Measurements from ENCODE around the gene IFRD1.

The IFRD1 gene, protein sequence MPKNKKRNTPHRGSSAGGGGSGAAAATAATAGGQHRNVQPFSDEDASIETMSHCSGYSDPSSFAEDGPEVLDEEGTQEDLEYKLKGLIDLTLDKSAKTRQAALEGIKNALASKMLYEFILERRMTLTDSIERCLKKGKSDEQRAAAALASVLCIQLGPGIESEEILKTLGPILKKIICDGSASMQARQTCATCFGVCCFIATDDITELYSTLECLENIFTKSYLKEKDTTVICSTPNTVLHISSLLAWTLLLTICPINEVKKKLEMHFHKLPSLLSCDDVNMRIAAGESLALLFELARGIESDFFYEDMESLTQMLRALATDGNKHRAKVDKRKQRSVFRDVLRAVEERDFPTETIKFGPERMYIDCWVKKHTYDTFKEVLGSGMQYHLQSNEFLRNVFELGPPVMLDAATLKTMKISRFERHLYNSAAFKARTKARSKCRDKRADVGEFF

DNA sequence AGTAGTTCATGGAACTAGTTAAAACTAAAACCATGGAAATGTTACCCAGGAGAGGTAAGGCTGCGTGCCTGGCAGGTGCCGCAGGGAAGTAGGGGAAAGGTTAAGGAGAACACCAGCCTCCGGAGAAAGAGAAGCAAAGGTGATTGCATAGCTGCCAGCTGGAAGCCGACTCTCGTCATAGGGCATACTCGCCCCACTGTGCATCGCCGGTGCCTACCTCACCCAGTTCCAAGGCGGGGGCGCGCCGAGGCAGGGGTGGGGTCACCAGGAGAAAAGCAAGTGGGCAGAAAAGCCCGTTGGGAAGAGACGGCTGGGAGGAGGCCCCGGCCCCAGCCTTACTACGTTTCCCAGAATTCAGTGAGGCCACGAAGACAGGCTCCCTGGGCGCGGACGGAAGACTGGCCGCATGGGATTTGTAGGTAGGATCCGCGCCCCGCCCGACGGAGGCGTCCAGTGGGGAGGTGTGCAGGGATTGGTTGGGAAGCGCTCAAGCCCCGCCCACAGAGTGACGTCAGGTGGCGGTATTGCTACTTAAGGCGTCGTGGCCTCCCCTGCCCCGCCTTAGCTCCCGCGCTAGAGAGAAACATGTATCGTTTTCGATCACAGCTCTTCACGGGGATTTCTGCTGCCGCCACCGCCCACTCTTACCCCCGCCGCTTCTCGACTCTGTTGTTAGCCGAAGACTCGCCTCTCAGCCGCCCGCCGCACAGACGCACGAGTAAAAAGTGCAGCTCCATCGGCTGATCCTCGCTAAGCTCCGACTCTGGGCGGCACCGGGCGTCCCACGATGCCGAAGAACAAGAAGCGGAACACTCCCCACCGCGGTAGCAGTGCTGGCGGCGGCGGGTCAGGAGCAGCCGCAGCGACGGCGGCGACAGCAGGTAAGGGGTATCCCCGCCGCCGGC, at the start of gene IFRD1:
TSS of gene IFRD1 (plus strand) at position 559 of the 905 bp plus-strand sequence. CDS start at position 788, 229 bp downstream.
- DNase-seq (ENCODE audit: low read depth in 2 of 2), result peak; percentile 93 to 95

DNA sequence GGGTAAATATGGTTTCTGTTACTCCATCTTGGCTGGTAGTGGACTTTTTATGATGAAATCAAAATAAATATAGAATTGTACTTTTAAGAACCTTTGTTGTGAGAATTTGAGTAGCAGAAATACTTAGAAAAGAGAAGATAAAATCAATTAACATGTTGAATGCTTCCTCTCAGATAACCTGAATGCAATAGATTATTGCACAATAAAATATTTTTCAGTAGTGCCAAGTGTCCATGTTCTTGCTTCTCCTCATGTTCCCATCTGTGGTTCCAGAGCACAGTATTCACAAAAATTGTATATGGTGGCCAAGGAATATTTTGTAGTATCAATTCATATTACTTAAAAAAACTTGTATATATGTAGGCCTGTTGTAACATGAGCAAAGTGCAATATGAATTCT, 45.9 kb upstream of the IFRD1 start:
- no peak for DNase-seq (ENCODE audit: low read depth in 2 of 2)

DNA sequence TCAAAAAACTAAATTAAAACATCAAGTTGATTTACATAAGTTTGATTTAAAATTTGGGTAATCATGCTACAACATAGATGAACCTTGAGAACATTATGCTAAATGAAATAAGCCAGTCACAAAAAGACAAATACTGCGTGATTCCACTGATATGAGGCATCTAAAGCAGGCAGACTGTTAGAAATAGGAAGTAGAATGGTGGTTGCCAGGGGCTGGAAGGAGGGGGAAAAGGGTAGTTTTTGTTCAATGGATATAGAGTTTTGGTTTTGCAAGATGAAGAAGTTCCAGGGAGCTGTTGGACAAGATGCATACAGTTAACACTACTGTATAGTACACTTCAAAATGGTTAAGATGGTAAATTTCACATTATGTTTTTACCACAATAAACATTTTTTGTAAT, 45.0 kb upstream of the IFRD1 start:
- no peak for DNase-seq (ENCODE audit: low read depth in 2 of 2)

DNA sequence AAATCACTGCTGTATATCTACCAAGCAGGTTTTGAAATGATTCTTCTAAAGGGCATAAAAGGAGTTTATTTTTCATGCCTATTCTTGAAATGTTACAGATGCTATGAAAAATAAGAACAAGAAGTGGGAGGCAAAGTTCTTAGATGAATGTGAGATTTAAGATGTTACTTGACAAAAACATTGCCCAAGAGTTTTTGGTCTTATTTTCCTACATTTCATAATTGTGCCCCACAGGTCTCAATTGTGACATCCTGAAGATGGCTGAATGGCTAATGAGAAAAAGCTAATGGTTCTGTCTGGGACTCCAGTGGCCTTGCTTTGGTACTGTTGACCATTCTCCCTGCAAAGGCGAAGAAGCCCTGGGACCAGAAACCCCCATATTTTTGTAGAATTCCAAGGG, 43.0 kb upstream of the IFRD1 start:
- no peak for DNase-seq (ENCODE audit: low read depth in 2 of 2)

DNA sequence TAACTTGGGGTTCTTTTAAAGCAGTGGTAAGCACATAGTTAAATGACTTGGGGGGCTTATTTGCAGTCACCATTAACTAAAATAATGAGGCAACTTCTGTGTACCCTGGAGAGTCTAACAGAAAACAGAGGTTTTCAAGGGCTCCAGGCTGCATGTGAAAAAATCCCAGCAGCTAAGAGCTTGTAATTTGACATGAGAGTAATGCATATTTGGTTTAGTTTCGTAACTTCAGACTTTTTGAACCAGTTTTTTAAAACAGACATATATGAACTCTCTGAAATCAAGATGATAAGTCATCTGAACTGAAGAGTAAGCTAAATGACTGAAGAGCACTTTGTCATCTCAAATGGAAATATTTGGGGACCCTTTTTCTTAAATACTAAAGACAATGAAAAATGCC, 40.2 kb upstream of the IFRD1 start:
- DNase-seq (ENCODE audit: low read depth in 2 of 2), result no peak

DNA sequence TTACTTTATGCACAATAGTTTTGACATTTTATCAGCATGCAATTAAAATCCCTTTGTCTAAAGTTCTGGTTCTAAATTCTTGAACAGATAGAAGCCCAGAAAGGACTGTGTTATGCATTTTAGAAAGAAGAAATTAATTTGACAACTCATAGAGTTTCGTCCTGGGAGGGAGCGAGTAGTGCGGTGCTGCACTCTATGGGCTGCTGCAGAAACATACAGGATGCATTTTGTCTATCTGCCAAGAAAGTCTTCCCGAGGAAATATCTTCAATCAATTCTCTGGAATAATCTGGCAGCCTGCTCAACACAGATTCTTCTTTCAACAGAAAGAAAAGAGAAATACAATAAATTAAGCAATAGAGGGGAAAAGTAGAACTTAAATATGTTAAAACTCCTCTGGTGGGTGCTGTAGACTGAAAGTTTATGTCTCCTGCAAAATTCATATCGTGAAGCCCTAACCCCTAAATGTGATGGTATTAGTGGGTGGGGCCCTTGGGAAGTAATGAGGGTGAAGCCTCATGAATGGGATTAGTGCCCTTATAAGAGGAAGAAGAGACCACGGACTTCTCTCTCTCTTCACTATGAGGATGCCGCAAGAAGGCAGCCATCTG, 39.0 kb upstream of the IFRD1 start:
- DNase-seq (ENCODE audit: low read depth in 2 of 2), result no peak

DNA sequence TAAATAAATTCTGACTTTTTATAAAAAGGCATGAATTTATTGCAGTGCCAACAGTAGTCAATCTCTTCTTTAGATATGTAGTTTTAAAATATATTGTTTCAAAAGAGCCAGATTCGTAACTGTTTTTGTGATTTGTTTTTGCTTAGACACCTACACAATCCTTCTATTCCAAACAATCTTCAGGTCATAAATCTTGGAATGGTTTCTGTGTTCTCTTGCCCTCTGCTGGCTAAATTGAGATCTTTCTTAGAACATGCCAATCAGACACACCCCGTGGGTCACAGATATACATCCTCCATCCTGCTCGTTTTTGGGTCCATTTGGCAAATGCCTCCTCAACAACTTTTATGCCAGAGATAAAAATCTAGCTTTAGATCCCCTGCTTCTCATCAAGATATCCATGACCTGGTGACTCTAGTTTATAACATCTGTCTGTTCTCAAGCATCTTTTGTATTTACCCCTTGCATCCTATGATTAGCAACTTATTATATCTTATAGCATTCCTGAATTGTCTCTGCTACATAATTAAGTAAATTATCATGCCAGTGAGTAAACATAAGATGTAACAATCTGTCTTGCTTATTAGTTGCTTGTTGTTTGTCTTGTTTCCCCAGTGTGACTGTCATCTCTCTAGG, 35.3 kb upstream of the IFRD1 start:
- DNase-seq (ENCODE audit: low read depth in 2 of 2), result no peak

DNA sequence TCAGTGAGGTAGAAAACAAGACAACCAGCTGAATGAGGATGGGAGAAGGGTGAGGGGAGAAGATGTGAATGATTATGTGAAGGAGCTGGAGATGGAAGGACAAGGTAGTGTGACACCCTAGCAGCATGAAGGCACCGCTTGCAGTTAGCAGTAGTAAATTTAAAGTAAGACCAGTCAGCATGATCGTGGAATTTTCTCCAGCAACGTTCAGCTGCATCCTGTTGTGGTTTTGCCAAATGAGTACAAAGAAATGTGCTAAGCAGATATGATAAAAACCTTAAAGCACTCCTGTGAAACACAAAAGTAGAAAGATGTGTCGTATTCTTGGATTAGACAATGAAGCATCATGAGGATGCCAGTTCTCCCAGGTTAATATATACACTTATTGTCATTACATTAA, 34.1 kb upstream of the IFRD1 start:
- no peak for DNase-seq (ENCODE audit: low read depth in 2 of 2)

DNA sequence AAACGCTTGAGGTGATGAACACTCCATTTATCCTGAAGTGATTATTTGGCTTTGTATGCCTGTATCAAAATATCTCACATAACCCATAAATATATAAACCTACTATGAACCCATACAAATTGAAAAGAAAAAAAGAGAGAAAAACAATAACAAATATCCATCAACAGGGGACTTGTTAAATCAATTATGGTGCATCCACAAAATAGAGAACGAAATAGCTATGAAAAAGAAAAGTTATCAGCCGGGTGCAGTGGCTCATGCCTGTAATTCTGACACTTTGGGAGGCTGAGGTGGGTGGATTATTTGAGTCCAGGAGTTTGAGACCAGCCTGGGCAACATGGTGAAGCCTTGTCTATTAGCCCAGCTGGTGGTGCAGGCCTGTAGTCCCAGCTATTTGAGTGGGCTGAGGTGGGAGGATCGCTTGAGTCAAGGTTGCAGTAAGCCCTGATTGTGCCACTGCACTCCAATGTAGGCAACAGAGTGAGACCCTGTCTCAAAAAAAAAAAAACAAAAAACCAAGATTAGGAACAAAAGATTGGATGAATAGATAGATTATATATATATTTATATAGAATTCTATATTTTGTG, 30.6 kb upstream of the IFRD1 start:
- no peak for DNase-seq (ENCODE audit: low read depth in 2 of 2)

DNA sequence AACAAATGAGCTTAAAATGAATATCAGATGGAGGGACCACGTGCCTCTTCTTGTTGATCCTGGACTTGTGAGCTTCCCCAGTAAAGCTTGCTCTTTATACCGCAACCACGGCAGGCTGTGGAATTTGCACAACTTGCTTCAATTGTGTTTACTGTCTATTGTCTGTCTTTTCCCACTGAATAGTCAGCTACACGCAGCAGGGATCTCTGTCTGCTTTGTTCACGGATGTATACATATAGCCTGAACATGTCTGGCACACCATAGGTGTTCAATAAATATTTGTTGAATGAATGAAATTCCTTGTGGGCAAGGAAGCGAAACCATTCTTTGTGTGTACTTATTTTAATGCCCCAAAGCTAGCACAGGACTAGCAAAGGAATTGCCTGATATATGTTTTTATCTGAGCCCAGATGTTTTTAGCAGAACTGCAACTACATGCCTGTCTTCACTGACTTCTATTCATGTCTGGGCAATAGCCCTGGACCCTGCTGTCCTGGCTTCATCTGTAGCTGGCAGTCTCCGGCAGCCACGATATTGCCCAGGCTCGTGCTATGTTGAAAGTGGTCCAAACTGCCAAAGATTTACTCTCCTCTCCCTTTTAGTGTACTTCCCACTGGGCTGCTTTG, 29.9 kb upstream of the IFRD1 start:
- DNase-seq (ENCODE audit: low read depth in 2 of 2), result no peak

DNA sequence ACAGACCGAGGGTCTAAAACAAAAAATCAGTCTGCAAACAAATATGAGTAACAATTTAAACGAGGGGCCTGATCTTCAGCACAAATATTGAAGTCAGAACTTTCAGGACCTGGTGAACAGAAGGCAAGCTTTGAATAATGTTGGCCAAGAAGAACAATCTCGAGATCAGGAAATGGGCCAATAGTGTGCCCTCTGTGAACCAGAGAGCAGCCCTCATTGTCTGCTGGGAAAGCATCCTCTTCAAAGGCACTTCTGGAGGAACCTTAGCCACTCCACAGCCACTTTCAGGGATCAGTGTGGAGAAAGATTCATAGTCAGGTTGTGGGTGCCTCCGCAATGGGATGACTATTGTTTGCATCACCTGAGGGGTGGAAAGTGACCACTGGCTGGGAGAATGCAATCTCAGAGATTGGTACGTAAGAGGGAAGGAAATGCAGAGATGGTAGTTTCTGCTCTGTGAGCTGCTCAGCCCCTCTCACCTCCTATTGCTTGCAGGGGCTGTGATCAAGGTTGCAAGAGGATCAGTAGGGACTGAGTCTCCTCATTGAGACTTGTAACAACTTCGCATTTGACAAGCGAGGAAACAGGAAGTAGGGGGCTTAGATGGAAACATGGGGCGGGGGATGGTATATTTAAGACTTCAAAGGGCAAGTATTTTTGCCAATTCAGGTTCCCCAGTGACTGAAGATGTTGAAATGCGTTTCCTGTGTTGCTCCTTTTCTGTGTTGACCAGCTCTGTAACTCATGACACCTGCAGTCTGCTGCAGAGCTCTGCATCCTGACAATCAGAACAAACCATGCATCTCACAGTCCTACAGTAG, 28.4 kb upstream of the IFRD1 start:
- no peak for DNase-seq (ENCODE audit: low read depth in 2 of 2)

DNA sequence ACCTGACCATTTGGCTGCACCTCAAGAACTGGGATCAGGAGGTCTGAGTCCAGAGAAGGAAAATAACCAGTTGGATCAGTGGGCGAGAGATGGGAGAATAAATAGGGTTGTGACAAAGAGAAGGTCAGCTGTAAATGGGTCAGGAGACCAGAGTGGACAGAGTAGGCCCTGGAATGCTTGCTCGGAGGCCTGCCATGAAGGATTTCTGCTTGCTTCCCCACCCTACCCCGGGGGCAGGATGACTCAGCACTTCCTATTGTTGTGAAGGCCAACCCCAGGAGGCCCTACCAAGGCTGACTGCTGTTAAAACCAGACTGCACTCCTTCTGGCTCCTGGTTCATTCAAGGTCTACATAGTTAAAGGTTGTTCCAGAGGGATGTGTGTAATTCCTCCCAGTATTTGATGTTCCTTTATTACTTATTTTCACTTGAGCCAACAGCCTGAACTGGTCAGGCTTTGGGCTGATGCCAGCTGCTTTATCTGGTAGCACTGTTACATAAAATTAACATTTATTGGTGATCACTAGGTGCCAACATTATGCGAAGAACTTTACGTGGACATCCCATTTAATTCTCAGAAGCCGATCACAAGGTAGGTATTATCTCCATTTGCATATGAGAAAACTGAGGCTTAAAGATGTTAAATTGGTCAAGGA, 27.3 kb upstream of the IFRD1 start:
- DNase-seq (ENCODE audit: low read depth in 2 of 2), result no peak

DNA sequence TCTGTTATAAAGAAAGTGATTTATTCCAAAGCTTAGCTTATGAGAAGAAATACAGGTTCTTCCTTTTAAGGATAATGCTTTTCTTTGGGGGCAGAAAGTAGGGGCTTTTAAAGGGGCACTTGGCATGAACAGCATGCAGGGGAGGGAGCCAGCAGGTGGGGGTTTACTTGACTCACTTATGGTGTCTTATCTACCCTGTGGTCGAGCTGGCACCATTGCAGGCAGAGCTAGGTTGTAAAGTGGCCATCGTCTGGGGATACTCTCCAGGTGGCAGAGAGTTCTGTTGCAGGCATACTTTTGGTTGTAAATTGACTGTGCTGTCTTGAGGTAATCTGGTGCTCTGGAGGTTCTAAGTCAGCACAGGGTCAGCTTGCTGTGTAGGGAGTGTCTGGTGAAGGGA, 26.3 kb upstream of the IFRD1 start:
- no peak for DNase-seq (ENCODE audit: low read depth in 2 of 2)

DNA sequence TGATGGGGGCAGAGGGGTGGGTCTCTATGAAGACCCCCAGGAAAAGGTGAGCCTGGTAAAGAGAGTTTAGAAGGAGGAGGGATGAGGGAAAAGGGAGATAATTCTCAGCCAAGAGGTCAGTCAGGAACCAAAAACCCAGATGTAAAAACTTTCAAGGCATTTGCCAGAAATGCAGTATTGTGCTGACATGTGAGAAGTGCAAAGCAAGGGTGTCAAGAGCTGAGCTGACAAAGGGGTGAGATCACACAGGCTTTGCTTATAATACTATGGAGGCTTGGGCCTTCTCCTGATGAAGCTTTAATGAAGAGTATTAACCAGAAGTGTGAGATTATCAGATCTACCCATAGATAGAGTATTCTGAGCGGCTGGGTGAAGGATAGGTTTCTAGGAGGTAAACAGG, 22.3 kb upstream of the IFRD1 start:
- DNase-seq (ENCODE audit: low read depth in 2 of 2), result no peak

DNA sequence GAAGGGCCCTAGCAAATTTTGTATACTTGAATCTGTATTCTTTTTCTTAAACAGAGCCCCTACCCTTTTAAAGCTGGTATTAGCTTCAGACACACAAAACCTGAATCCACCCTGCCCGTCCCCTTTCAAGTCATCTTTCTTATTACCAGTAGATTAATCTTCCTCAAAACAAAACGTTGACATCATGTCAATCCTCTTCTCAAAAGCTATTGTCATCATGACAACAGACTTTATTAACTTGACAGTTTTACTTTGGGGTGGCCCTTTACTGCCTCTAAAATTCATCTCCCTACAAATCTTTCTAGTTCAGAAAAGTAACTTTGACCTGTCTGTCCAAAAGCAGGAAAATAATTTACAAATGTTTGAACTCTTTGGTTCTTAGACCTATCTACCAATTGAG, 21.5 kb upstream of the IFRD1 start:
- no peak for DNase-seq (ENCODE audit: low read depth in 2 of 2)

DNA sequence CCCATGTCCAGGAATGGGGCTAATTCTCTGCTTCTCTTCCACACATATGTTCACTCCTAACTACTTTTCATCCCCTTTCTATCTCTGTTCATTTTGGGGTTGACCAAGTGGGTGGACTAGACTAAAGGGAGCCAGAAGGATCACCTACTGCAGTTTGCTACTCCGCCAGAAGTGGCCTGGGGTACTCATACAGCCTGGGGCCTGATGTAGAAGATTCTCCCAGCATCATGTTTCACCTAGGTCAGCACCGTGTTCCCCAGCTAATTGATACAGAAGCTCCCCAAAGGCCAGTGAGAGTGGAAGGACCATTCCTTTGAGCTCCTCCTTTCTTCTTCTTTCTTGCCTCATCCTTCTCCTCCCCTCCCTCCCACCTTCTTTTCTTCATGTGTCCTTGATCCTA, 19.6 kb upstream of the IFRD1 start:
- no peak for DNase-seq (ENCODE audit: low read depth in 2 of 2)

DNA sequence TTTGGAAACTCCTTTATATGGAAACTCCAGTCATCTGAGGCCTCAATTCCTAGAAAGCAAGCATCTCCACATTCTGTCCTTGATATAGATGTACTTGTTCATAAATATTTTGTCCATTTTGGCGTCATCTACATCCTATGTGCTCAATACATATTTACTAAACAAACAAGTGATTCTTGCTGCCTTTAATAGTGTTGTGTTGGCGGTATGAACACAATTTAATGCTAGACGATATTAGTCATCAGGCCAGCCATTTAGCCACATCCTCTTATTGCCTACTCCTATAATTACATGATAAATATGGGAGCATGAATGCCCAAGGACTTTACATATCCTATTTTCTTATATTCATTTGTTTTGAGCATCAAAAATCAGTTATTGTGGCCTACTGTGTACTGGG, 18.5 kb upstream of the IFRD1 start:
- DNase-seq (ENCODE audit: low read depth in 2 of 2), result no peak

DNA sequence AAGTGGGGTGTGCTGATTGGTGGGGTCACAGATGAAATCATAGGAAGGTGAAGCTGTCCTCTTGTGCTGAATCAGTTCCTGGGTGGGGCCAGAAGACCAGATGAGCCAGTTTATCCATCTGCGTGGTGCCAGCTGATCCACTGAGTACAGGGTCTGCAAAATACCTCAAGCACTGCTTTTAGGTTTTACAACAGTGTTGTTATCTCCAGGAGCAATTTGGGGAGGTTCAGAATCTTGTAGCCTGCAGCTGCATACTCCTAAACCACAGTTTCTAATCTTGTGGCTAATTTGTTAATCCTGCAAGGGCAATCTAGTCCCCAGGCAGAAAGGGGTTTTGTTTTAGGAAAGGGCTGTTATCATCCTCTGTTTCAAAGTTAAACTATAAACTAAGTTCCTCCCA, 17.0 kb upstream of the IFRD1 start:
- no peak for DNase-seq (ENCODE audit: low read depth in 2 of 2)

DNA sequence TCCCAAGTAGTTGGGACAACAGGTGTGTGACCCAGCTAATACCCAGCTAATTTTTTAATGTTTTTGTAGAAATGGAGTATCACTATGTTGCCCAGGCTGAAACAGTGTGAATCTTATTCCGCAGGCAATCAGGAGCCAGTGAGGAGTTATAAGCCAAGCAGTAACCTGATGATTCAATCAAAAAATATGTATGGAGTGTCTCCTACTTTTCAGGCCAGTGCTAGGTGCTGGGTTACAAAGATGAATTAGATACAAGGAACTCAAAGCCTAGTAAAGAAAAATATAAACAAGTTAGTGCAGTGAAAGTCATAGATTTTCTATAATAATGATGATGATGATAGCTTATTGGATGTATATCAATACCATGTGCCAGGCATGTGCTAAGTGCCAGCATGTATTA, 13.2 kb upstream of the IFRD1 start:
- no peak for DNase-seq (ENCODE audit: low read depth in 2 of 2)

DNA sequence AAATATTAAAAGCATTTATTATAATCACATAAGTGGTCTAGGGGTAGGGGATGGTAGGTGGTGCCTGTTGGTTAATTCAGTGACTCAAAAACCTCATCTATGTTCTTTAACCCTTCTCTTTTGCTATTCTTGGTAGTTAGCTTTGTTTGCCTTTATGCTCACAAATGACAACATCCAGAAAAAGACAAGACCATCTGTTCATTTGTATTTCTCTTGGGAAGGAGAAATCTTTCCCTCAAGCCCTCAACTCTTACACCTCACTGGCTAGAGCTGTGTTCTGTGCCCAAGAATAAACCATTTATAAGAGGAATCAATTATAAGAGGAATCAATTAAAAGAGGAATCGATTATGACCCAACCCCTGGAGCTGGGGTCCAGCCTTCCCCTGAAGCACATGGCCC, 10.8 kb upstream of the IFRD1 start:
- no peak for DNase-seq (ENCODE audit: low read depth in 2 of 2)

All from stimulated activated CD8-positive, alpha-beta memory T cell treated with anti-CD3 and anti-CD28 coated beads, Interleukin-15, amount 100 ng/mL, for 4 hours (primary cell).